Gastrocnemius medialis (tissue), 4 donors: Measurements from ENCODE around the gene ZNF613.
"Not testable (repeated sequence)": the region's sequence is repeated elsewhere in the genome, so short reads cannot be mapped to it uniquely, and the experiment has no call there.

Experiments used
- CTCF ChIP-seq, 5 experiments: fragments of 450-650 bp in 3 of 5; fragments of 200-600 bp in 2 of 5; sonication (generic) in 2 of 5; IDR thresholded peaks in 4 of 5; conservative IDR thresholded peaks in 1 of 5; 1 replicate in 4 of 5; 2 replicates in 1 of 5; pipeline ENCODE4 v1.5.1; 2016 to 2019; ENCODE audit warnings: antibody characterized with exemption in 5 of 5, mild to moderate bottlenecking in 3 of 5, moderate library complexity in 3 of 5
- POLR2A ChIP-seq, 2 donors: fragments of 450-650 bp; IDR thresholded peaks; one replicate each; pipeline ENCODE4 v1.6.1; 2017; ENCODE audit warnings: antibody characterized with exemption in 2 of 2, mild to moderate bottlenecking in 2 of 2, moderate library complexity in 2 of 2

DNA sequence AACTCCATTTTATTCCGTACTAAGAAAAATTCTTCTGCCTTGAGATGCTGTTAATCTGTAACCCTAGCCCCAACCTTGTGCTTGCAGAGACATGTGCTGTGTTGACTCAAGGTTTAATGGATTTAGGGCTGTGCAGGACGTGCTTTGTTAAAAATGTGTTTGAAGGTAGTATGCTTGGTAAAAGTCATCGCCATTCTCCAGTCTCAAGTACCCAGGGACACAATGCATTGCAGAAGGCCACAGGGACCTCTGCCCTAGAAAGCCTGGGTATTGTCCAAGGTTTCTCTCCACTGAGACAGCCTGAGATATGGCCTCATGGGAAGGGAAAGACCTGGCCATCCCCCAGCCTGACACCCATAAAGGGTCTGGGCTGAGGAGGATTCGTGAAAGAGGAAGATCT, 30.6 kb downstream of the ZNF613 start:
- not testable (repeated sequence) for TF ChIP-seq CTCF (IDR thresholded peaks at IDR 0.05 in 4 of 5, conservative IDR thresholded peaks at IDR 0.05 in 1 of 5); POLR2A (IDR thresholded peaks at IDR 0.05)
